HG03280 (cell line): ENCODE measurements around the gene NCL.
"Not testable (repeated sequence)": the region's sequence is repeated elsewhere in the genome, so short reads cannot be mapped to it uniquely, and the experiment has no call there.

ENCODE experiments used
- ATAC-seq: cut with Tn5 transposase; IDR thresholded peaks from one replicate; pipeline ENCODE4 v1.9.1; 2021; ENCODE audit warnings: mild to moderate bottlenecking, moderate library complexity; ENCODE audit not compliant: unreplicated experiment

The NCL gene

GRCh38 chr2:231407686-231408085 is 56.6 kb downstream of the NCL start:
- not testable (repeated sequence) for ATAC-seq

- not testable (repeated sequence) for ATAC-seq
Observed at GRCh38 chr2:231405601-231406367, 58.5 kb downstream of the NCL start.

- ATAC-seq: not testable (repeated sequence)
Observed at GRCh38 chr2:231404183-231404578, 60.1 kb downstream of the NCL start.
